Activated CD4-positive, alpha-beta T cell treated with anti-CD3 and anti-CD28 coated beads for 48 hours (primary cell): Measurements from ENCODE around the gene UGT1A3.
"Not testable (repeated sequence)": the region's sequence is repeated elsewhere in the genome, so short reads cannot be mapped to it uniquely, and the experiment has no call there.

Experiments
- DNase-seq: peaks from one replicate; pipeline ENCODE4 v3.0.0-alpha.2; 2020

The UGT1A3 gene

DNA sequence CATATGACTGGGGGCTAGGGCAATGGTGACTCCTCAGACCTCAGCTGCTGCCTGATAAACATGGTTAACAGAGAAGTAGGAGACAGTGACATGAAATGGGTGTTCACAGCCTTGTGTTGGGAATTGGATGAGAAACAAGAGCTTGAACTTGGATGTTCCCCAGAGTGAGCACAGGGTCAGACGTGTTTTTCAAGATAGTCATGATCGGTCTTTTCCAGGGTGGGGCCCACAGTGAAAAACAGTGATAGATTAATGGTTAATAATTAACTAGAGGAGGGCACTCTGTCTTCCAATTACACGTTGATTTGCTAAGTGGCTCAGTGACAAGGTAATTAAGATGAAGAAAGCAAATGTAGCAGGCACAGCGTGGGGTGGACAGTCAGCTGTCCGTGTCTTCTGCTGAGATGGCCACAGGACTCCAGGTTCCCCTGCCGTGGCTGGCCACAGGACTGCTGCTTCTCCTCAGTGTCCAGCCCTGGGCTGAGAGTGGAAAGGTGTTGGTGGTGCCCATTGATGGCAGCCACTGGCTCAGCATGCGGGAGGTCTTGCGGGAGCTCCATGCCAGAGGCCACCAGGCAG, at the start of gene UGT1A3:
UGT1A3 (plus strand) TSS at position 320 of the 579 bp plus-strand sequence; CDS start at position 405, 85 bp downstream.
- no peak for DNase-seq

DNA sequence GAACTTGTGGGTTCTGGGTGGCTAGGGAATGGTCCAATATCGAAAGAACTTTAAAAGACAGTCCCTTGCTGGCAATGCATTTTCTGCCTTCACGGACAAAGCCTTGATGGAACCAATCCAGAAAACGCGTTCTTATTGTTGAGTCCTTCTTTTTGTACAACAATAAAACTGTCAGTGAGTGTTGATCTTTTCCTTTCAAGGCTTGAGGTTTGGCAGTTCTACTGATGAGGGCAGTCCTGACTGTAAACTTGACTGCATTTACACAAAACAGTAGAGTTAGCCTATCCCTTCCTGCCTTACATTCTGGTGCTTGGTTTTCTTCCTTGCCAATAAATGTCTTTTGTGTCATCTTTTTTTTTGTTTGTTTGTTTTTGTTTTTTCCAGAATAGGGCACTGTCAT, 49.6 kb upstream of the UGT1A3 start:
- DNase-seq: no peak

DNA sequence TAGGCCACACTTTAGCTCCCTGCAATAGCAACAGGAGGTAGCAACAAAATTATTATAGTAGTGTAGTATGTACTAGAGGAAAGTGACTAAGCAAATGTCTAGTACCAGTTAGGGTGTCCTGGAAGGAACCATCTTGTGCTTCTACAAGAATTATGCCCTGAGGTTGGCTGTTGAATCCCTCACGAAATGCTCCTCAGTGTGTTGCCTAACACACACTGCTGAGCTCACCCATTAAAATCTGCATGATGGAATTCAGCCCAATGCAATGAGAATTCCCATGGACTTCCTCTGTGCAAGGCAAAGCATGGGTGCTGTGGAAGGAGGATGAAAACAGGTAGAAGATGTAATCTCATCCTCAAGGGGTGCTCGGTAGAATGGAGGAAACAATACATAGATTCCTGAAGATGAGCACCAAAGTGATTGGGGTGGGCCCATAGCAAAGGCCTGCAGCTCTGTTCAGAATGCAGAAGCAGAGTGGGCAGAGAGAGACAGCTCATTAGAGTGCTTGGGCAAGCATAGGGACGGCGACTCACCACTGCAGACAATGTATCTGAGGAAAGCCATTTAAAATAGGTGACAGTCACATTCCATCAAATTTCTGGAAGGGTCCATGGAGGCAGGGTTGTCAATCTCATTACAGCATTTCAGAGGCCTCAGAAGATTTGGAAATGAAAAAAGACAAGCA, 48.3 kb upstream of the UGT1A3 start:
- DNase-seq: no peak

DNA sequence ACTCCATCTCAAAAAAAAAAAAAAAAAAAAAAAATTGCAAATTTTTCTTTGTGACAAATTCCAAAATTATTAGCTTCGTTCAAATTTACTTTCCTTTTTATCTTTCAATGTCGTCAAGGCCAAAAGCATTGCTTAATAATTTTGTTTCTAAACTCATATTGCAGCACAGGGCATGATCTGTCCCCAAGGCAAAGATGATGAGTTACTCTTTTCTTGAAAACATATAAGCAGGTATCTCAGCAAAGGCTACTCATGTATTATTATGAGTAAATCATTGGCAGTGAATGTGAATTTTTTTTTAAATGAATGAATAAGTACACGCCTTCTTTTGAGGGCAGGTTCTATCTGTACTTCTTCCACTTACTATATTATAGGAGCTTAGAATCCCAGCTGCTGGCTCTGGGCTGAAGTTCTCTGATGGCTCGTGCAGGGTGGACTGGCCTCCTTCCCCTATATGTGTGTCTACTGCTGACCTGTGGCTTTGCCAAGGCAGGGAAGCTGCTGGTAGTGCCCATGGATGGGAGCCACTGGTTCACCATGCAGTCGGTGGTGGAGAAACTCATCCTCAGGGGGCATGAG, 47.2 kb upstream of the UGT1A3 start, which contains the start of gene UGT1A7:
UGT1A7 (plus strand) TSS at position 381 of the 579 bp plus-strand sequence; CDS start at position 418, 37 bp downstream.
- no peak for DNase-seq

DNA sequence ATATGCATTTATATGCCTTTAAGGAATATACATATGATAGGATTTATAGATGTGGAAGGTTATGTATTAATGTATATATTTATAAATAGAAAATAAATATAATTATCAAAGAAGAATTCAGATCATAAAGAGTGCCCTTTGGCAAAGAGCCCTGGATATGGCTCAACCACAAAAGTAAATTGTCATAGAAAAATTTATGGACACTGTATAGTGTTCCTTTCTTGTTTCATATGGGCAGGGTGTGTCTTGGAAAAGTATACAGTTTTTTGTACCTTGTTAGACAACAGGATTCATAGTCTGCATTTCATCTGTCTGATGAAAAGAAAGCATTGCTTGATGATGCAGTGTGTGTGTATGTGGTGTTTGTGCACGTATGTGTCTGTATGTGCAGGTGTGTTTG, 44.2 kb upstream of the UGT1A3 start:
- no peak for DNase-seq

DNA sequence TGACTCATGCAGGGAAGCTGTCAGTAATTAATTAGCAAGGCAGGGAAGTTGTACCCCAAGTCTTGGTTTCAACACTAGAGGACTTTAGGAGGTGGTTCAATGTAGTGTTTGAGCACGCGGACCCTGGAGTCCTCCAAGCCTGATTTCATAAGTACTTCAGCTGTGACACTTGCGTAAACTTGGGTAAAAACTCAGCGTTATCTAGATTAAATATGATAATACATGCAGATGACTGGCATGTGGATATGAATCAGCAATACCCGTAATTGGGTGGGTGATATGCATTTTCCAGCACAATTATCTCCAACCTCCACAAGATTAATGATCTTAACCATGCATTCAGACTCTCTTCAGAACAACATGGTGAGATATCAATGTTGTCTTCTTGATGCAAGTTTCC, 41.9 kb upstream of the UGT1A3 start:
- DNase-seq: no peak

DNA sequence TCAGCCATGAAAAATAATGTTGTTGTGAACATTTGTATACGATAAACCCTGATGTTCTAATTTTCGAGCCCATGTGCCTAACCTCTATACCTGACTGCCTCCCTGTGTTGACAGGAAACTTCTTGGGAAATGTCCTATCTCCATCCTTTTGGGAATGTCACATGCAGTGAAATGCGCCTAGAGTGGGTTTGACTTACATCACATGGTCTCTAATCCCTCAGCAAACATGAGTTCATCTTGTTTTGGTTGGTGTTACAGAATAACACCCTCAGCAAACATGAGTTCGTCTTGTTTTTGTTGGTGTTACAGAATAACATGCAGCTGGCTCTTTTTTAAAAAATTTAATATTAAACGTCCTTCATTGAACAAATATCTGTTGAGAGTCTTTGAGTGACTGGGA, 40.5 kb upstream of the UGT1A3 start:
- DNase-seq: no peak

DNA sequence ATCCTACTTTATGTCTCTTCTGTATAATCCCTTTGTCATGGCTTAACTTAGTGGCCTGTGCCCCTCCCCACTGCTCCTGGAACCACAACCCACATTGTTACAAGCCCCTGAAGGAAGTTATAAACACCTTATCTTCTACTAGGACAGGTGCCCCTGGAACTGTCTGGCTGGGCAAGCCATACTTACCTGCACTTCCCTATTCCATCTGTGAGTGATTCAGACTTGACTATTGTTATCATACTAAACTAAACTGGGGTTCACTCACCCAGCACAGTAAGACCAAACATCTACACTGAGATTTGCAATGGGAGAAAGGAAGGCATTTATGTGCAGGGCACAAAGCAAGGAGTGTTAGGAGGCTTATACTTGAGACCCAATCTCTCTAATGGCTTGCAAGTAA, 39.8 kb upstream of the UGT1A3 start:
- DNase-seq: no peak

DNA sequence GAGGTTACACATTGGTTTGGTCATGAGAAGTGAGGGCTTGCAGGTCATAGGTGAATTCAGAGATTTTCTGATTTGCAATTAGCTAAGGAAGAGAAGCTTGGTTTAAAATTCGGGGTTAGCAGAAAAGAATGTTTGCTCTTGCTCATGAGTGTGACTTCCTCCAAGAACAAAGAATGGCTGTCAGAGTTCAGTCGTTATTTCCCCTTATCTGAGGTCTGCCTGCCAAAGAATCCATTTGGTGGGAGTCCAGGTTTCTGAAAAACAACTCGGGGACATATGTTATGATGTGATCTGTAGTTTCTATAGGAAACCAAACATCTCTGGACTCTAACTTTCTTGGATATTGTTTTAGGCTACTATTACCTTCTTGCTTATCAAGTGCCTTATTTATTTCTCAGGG, 39.3 kb upstream of the UGT1A3 start:
- DNase-seq: no peak

DNA sequence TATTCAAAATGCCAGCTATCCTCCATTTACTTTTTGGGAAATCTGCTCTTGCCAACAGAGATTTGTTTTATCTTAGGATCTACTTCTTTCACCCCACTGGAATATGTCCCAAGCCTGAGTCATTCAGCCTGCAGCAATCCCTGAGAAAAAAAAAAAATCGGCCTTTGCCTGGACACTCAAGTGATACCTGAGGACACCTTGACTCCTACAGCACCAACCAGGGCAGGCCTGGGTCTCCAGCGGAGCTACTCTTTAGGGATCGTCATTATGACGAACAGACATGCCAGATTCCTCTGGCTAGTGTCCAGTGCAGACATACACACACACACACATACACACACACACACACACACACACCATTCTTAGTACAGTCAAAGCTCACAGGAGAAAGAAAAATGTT, 38.4 kb upstream of the UGT1A3 start:
- DNase-seq: no peak

DNA sequence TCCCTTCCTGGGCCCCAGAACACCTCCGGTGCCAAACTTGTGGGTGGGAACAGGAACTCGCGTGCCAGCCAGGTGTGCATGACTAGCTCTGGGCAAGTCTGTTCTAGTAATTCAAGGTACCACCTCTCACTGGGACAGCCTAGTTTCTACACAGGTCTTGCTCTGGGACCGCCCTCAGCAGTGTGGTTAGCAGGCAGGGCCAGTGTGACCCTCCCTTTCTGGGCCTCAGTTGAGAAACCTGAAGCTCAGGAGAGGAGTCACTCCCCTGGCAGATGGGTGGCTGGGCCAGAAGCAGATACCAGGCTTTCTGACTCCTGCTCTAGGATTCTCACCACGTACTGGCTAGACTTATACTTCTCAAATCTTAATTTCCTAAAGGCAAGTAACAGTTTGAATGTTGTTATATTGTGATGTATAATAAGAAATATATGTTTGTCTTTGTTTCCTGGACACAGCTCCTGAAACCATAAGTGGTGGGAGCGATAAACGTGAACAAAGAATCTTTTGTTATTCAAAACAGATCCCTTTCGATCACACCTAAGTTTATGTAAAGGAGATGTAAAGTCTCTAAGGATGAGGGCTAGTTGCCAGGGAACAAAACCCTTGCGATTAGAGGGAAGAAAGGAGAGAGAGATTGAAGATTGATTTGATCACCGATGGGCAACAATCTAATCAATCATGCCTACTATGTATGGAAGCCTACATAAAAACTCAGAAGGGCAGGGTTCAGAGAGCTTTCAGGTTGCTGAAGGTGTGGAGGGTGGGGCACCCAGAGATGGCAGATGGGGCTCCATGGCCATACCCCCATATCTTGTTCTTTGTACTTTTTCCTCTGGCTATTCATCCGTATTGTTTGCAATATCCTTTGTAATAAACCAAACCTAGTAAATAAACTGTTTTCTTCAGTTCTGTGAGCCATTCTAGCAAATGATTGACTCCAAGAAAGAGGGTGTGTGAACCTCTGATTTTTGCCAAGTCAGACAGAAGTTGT, 37.1 kb upstream of the UGT1A3 start:
- no peak for DNase-seq

DNA sequence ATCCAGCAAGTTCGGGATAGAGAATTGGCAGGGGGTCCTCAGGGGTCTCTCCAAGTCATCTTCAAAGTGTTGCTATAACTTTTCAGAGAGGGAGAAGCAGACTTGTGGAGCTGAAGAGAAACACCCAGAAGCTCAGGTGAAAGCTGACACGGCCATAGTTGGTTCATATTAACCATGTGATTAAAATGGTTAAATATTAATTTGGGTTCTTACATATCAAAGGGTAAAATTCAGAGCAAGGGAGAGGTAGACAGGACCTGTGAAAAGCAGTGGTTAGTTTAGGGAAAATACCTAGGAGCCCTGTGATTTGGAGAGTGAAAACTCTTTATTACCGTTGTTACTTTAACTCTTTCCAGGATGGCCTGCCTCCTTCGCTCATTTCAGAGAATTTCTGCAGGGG, 36.2 kb upstream of the UGT1A3 start, which contains the start of gene UGT1A6:
UGT1A6 (plus strand) TSS at position 243 of the 400 bp plus-strand sequence; CDS start at position 358, 115 bp downstream.
- no peak for DNase-seq

DNA sequence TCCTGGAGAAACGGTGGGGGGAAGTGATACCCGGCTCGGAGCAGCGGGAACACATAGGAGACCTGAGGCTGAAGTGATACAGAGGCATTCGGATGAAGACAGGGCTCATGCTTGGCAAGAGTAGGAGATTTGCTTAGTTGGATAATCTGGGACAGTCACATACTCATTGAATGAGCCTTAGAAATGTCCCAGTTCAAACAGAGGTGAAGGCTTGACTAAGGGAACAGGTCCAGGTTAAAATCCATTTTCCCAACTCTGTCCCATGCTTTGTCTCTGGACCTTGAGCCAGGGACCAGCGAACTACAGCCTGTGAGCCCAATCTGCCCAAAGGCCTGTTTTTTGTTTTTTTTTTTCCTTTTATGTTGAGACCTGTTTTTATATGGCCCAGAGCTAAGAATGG, 34.9 kb upstream of the UGT1A3 start:
- DNase-seq: no peak

DNA sequence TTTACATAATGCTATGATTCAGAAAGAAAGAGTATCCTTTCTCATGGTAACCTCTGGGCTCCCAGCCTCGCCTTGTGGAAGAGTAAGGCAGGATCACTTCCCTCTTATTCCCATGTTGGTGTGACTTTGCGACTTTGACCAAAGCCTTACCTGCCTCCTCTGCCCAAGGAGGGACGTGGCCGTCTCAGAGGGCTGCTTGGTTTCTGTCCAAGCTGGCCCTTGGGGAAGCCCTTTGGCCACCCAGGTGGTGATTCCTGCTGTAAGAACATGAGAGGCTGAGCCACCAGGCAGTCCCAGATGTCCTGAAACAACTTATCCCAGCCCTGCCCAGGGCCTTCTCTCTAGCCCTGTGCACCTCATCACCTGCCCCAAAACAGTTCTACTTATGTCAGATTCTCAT, 30.1 kb upstream of the UGT1A3 start:
- DNase-seq: no peak

DNA sequence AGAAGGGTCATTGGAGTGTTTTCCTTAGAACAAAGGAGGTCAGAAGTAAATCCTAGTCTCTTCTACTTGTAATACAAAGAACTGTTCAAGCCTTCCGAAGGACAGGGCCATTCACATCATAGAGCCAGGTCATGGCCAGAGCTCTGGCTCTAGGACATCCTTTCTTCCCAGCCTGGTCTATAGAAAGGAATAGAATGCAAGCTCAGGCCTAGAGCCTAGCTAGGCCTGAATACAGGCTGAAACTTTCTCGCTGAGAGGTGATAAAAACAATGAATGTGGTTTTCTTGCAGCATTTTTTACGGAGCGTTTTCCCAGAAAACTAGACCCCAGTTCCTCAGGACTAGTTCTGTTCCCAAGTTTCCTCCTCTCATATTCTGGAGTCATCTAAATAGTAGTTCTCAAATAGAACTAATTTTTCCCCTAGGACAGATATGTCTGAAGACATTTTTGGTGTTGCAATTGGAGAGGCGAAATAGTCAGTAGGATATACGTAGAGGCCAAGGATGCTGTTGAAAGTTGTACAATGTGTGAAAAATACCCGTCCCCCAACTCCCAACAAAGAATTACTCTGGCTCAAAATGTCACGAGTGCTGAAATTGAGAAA, 29.3 kb upstream of the UGT1A3 start:
- no peak for DNase-seq

DNA sequence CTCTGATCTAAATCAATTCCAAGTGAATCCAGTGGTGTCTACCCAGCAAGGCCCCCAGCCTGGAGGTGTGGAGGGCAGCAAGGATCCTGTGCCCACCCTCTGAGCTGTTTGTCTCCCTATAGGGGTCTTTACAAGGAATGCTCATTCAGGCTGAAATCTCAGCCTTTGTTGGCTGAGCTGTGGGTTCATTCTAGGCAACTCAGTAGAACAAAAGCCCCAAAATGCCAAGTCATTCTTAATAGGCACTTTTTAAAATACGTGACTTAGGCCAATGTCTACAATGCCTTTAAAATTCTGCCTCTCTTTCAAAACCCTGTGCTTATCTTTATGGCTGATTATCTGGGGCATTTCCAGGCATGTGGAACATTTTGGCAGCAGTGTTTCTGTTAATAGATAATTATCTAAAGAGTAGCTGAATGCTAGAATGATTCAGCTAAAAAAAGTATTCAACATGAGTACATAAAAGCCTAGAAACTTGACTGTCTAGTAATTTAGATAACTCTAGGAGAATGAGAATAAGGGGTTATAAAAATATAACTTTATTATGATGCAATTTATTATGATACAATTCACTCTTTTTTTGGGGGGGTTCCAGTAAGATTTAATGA, 28.7 kb upstream of the UGT1A3 start:
- DNase-seq: no peak

DNA sequence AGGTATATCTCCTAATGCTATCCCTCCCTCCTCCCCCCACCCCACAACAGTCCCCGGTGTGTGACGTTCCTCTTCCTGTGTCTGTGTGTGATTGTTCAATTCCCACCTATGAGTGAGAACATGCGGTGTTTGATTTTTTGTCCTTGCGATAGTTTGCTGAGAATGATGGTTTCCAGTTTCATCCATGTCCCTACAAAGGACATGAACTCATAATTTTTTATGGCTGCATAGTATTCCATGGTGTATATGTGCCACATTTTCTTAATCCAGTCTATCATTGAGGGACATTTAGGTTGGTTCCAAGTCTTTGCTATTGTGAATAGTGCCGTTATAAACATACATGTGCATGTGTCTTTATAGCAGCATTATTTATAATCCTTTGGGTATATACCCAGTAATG, 28.0 kb upstream of the UGT1A3 start:
- not testable (repeated sequence) for DNase-seq

DNA sequence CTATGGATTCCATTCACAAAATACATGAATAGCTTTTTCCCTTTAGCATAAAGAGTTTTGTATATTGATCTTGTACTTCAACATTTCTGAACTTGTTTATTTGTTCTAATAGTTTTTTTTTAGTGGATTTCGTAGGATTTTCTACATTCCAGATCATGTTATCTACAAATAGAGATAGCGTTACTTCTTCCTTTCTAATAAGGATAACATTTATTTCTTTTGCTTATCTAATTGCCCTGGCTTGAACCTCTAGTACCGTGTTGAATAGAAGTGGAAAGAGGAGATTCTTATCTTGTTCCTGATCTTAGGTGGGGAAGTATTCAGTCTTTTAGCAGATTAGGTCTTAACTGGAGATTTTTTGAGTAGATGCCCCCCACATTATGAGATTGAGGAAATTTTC, 26.6 kb upstream of the UGT1A3 start:
- DNase-seq: no peak

DNA sequence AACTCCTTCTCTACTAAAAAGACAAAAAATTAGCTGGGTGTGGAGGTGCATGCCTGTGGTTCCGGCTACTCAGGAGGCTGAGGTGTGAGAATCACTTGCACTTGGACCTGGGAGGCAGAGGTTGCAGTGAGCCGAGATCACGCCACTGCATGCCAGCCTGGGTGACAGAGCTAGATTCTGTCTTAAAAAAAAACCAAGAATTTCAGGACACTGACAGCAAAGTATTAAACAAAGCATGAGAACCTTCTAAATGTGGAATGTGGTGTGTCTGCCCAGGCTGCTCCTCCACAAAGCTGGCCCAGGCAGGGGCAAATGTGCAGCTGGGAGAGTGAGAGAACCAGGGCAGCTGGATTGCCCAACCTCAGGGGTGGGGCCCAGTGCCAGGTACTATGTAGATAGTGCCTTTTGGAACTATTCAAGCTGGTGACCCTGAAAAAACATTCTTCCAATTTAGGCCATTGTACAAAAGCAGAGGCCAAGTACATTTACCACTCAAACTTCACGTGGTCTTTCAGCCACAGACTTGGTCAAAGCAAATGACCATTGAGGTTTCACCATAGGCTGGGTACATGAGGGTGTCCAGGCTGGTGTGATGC, 22.8 kb upstream of the UGT1A3 start:
- no peak for DNase-seq

DNA sequence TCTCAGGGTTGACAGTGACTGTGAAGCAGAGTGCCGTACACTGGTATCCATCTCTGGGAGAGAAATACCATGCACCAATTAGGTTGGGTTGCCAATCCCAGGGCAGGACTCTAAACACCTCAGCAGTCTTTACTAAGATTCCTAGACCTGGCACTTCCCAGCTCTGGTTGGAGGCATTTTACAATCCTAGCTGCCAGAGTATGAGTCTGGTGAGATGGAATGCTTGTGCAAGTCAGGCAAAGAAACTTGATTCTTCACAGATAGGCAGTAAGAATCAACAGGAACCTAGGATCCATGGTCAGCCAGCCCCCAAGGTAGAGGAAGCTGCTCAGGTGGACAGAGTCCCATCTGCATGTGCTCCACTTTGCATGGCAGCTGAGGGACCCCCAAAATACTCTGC, 22.1 kb upstream of the UGT1A3 start:
- no peak for DNase-seq

DNA sequence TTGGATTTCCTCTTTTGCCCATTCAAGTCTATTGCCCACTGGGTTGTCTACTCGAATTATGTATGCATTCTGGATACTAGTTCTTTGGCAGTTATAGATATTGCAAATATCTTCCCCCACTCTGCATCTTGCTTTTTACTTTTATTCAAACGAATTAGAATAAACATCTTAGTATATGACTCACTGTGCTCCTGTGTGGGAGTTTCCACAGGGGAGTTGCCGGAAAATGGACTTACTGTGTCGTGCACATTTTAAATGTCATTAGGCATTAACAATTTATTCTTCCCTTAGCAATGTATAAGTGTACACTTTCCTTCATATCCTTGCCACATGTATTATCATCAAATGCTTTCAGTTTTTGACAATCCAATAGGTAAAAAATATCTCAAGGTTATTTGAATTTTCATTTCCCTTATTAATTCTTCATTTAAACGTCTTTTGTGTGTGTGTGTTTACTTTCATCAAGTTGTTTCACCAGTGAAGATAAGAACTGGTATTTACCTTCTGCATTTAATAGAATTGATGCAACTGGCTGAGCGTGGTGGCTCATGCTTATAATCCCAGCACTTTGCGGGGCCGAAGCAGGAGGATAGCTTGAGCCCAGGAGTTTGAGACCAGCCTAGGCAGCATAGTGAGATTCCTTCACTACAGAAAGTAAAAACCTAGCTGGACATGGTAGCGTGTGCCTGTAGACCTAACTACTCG, 20.8 kb upstream of the UGT1A3 start:
- DNase-seq: no peak
